HCT116 (cell line): Measurements from ENCODE around the gene KCNIP4.

ENCODE experiments used
- POLR2A ChIP-seq: IDR thresholded peaks from 2 replicates; pipeline ENCODE4 v1.7.0; 2011; ENCODE audit warnings: borderline replicate concordance; ENCODE audit not compliant: insufficient read depth, insufficient read length; ENCODE audit errors: extremely low read depth
- POLR2AphosphoS5 ChIP-seq: IDR thresholded peaks from 2 replicates; pipeline ENCODE4 v1.6.1; 2011; ENCODE audit warnings: mild to moderate bottlenecking, low read depth, low read length, moderate library complexity
- ZBTB33 ChIP-seq: IDR thresholded peaks from 2 replicates; pipeline ENCODE4 v1.6.1; 2011; ENCODE audit warnings: mild to moderate bottlenecking, low read length, moderate library complexity; ENCODE audit not compliant: insufficient replicate concordance; ENCODE audit errors: extremely low read depth
- TF ChIP-seq, protein P1 (sequence below), 3 experiments: fragments of 200-600 bp in 1 of 3; sonication (generic) in 1 of 3; IDR thresholded peaks in 2 of 3; conservative IDR thresholded peaks in 1 of 3; 2 replicates each; pipeline ENCODE4 v1.5.1; 2012 to 2017; ENCODE audit warnings: low read depth in 2 of 3, low read length in 2 of 3, antibody characterized with exemption in 1 of 3, borderline replicate concordance in 1 of 3, control low read depth in 1 of 3, mild to moderate bottlenecking in 1 of 3, mixed read lengths in 1 of 3, mixed run types in 1 of 3, moderate library complexity in 1 of 3; ENCODE audit not compliant: insufficient read depth in 1 of 3

DNA sequence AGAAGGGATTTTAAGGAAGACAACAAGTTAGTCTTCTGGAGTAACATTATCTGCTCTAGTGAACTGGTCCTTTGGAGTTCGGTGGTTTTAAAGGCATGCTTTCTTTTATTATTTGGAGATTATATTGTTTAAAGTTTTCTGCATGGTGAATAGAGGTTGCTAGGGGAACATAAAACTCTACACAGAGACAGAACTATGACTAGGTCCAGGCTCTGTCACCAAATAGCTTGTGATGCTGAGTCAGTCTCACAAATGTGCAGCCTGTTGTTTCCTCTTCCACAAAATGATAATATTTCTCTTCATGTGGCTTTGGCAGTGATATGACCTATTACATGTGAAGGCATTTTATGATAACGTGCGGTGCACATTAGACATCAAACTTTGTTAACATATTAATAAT lies 1115.7 kb downstream of the KCNIP4 start:
- TF ChIP-seq POLR2AphosphoS5 (no peak), POLR2A (no peak), ZBTB33 (no peak)
- TF ChIP-seq, protein P1, sequence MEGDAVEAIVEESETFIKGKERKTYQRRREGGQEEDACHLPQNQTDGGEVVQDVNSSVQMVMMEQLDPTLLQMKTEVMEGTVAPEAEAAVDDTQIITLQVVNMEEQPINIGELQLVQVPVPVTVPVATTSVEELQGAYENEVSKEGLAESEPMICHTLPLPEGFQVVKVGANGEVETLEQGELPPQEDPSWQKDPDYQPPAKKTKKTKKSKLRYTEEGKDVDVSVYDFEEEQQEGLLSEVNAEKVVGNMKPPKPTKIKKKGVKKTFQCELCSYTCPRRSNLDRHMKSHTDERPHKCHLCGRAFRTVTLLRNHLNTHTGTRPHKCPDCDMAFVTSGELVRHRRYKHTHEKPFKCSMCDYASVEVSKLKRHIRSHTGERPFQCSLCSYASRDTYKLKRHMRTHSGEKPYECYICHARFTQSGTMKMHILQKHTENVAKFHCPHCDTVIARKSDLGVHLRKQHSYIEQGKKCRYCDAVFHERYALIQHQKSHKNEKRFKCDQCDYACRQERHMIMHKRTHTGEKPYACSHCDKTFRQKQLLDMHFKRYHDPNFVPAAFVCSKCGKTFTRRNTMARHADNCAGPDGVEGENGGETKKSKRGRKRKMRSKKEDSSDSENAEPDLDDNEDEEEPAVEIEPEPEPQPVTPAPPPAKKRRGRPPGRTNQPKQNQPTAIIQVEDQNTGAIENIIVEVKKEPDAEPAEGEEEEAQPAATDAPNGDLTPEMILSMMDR (IDR thresholded peaks at IDR 0.05 in 2 of 3, conservative IDR thresholded peaks at IDR 0.05 in 1 of 3; ENCODE audit: borderline replicate concordance in 1 of 3, insufficient read depth in 1 of 3, low read depth in 2 of 3, low read length in 2 of 3), result no peak
